ENCODE data around the gene GABARAPL1.

GABARAPL1 gene

GRCh38 chr12:10235761-10236631 is 23.3 kb downstream of the GABARAPL1 start:
- DNase-seq: no peak

- DNase-seq: no peak
These were observed 24.0 kb downstream of the GABARAPL1 start for GRCh38 chr12:10236720-10237119.

- DNase-seq: no peak
These were observed 25.8 kb downstream of the GABARAPL1 start for GRCh38 chr12:10238526-10238925.

GRCh38 chr12:10241290-10241689 is 28.6 kb downstream of the GABARAPL1 start:
- no peak for DNase-seq

GRCh38 chr12:10241727-10242126 is 29.1 kb downstream of the GABARAPL1 start:
- no peak for DNase-seq

GRCh38 chr12:10242539-10242938 is 29.9 kb downstream of the GABARAPL1 start:
- no peak for DNase-seq

- DNase-seq: no peak
These were observed 31.3 kb downstream of the GABARAPL1 start for GRCh38 chr12:10243818-10244520.

GRCh38 chr12:10247436-10248058 is 34.9 kb downstream of the GABARAPL1 start:
- DNase-seq: no peak

- no peak for DNase-seq
These were observed 37.2 kb downstream of the GABARAPL1 start for GRCh38 chr12:10249690-10250455.

GRCh38 chr12:10251669-10252068 is 39.0 kb downstream of the GABARAPL1 start:
- no peak for DNase-seq

- no peak for DNase-seq
These were observed 39.5 kb downstream of the GABARAPL1 start for GRCh38 chr12:10252201-10252600.

- no peak for DNase-seq
These were observed 43.4 kb downstream of the GABARAPL1 start for GRCh38 chr12:10256064-10256463.

GRCh38 chr12:10260927-10261326 is 48.2 kb downstream of the GABARAPL1 start:
- DNase-seq: no peak

- DNase-seq: no peak
These were observed 55.4 kb downstream of the GABARAPL1 start for GRCh38 chr12:10268037-10268436.

- no peak for DNase-seq
These were observed 59.8 kb downstream of the GABARAPL1 start for GRCh38 chr12:10272467-10272866.

All from left hindlimb (tissue), 1 donor.